ENCODE results near the gene FLVCR2.
A peak's percentile ranks its signal among the peaks of the same experiment; 100 is the strongest.

Gene FLVCR2

GRCh38 chr14:75628816-75629215 is 50.4 kb downstream of the FLVCR2 start:
- DNase-seq, result no peak

GRCh38 chr14:75630695-75631452 is 52.5 kb downstream of the FLVCR2 start:
- DNase-seq, result no peak

DNA sequence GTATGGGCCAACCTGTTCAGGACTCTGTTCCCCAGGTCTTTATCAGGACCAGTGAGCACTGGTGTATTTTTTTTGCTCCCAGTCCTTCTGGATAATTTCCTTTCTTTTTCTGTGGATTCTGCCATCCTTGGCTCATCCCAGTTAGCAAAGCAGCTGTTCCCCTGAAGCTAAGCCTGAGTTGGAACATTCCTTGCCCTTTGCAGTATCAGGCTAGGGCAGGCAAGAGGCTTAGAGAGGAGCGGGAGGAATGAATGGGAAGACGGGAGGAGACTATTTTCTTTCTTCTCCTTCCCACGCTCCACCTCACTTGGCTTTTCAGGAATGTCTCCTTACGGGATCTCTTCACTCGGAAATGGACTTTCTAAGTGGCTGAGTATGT is 53.0 kb downstream of the FLVCR2 start:
- no peak for DNase-seq

DNA sequence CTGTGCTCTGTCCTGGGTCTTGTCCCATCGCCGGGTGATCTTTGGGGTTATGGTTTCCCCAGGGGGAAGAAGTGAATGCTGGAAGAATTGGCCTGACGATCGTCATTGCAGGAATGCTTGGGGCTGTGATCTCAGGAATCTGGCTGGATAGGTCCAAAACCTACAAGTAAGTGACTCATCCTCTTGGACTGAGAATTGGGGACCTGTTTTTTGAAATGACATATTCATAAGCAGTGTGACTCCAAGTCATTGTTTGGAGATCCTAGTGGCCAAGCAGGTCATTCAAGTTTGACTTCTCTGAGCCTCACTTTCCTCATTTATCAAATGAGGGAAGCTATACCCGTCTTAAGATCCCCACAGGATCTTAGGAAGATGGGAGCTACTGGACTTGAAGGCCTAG is 56.4 kb downstream of the FLVCR2 start:
- DNase-seq, result no peak

DNA sequence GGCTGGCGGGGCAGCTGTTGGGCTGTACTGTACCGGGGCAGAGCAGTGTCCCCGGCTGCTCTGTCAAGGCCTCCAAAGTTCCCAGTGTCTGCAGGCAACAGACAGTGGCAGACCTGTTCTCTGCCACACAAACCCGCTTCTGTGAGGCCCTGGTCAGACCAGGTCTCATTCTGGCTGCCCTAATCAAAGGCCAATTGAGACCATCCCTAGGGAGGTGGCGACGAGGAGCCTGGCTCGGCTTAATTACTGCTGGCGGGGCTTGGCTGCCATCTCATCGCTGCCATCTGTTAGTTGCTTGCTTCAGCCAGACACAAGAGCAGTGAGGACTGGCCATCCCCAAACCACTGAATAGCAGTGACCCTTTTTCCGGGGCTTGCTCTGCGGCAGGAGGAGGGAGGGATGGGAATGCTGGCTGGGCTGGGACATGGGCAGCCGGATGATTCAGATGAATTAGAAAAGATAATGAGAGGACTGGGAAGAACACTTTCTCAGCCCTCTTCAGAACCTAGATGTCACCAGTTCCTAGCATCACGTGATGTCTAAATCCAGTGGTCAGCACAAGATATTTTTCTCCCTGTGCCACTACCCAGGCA is 57.8 kb downstream of the FLVCR2 start:
- DNase-seq, result peak in 47 of 56 donors; percentile 0 to 73 (median 22)

DNA sequence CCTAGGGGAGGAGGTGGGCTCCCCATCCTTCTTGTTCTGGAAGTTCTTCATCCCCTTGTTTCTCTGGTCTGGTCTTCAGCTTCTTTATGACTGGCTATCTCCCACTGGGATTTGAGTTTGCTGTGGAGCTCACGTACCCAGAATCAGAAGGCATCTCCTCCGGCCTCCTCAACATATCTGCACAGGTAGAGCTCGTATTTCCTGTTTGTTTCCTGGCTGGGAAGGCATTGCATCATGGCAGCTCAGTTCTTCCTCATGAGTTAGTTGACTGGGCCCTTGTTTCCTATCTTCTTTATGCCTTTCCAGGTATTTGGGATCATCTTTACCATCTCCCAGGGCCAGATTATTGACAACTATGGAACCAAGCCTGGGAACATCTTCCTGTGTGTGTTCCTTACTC is 62.5 kb downstream of the FLVCR2 start:
- no peak for DNase-seq

DNA sequence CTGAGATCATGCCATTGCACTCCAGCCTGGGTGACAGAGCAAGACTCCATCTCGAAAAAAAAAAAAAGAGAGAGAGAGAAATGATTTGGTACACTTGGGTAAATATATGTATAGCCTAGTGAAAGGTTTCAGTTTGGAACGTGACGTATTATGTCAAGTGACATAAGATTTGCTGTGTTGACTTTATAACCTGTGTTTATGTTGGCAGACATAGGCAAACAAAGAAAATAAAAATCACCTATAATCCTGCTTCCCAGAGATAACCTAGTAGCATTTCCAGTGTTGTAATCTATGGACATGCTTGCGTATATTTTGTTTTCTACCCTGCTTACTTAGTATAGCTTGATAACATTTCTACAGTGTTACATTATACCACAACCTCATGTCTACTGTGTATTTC is 65.6 kb downstream of the FLVCR2 start:
- no peak for DNase-seq

- no peak for DNase-seq
Observed at GRCh38 chr14:75645056-75645455, 66.6 kb downstream of the FLVCR2 start.

DNA sequence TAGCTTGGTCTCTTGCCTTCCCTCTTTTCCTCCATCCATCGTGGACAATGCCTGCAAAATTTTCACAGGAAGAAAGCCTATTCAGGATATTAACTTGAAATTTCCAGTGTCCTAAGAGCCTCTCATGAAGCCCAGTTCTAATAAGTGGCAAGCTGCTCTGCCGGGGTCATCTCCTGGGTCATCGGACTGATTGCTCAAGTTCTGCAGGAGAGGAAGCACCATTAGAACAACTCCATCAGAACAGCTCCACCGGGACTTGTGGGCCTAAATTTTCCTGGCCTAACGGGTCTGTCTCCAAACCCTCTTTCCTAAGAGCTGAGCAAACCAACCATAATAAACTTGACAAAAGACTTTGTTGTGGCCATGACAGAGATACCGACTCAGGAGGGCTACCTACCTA is 68.3 kb downstream of the FLVCR2 start:
- no peak for DNase-seq

- no peak for DNase-seq
Observed at GRCh38 chr14:75647640-75648039, 69.2 kb downstream of the FLVCR2 start.

DNA sequence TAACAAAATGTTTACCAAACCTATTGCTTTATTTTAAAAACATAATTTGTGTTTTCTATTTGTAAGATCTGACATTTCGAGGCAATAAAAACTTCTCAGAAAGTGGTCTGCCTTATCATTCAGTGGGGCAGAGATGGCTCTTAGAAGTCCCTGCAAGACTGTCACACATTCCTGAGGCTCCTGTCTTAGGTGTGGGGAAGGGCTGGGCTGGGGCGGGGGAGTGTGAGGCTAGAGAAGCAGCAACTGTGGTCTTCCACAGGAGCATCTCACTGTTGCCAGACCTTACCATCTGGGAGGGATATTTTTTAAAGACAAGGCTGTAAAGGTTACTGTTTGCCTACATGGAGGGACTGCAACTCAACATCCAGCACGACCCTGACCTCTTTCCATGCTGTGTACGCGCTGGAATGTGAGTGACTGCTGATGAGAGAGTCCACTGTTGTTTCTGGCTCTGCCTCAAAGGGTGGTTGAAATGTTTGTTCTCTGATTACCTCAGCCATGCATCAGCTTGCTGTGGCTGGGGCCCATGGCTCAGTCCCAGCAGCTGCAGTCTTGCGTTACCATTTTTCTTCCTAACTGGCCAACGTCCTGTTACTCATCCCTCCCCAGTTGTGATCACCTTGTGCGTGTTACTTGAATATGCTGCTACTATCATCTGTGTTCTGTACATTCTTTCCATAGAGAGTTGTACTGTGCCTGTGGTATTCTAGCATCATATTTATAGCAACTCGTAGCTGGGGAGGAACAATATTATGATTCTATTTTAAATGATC is 69.8 kb downstream of the FLVCR2 start:
- peak in 4 of 56 donors; percentile 2 to 10 (median 4) for DNase-seq

GRCh38 chr14:75649337-75649736 is 70.9 kb downstream of the FLVCR2 start:
- DNase-seq, result no peak

- no peak for DNase-seq
Observed at GRCh38 chr14:75649773-75650172, 71.4 kb downstream of the FLVCR2 start.

DNA sequence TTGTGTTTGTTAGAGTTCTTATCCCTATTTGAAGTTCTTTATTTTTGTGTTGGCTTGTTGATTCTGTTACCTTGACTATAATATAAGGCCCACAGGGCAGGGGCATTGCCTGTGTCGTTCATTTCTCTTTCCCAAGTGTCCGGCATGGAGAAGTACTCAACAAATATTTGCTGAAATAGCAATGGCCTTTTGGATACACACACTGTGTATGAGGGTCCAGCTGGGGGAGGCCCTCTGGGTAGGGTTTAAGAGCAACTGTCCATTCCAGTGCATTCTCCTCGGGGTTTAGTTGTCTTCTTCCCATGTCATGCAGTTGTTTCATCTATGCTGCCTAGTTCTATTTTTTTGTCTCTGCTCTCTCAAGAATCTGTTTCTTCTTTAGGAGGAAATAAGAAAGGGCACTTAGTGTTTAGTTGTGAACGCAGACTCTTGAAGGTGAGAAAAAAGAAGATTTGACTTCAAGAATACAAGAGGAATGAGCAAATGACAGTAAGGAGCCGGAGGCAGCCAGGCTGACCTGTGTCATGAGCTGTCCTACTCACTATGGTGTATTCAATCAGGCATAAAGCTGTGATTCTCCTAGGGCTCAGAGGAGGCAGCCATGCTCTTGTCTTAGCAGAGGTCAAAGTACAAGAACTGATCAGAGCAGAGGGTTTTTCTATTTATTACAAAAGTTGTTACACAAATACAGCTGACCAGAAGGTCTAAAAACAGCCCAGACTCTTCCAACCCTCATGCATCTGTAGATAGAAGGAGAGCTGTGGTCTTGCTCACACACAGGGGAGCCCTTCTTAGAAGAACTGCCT is 72.0 kb downstream of the FLVCR2 start:
- DNase-seq, result no peak

DNA sequence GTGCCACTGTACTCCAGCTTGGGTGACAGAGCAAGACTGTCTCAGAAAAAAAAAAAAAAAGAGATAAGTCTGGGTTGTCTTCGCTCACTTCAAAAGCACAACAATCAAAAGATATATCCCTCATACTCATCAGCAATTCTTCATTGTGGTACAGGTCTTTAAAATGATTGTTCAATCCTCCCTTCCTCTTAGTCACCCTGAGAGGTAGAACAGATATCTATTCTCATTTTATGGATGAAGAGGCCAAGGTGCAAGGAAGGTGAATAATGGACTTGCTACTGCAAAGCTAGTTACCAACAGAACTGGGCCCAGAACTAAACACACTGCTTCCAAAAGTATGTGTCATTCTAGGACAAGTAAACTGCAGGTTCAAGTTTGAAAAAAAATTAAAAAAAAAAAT is 75.1 kb downstream of the FLVCR2 start:
- no peak for DNase-seq

- peak in 51 of 56 donors; percentile 8 to 88 (median 56) for DNase-seq
Observed at GRCh38 chr14:75654127-75654732, 75.8 kb downstream of the FLVCR2 start.

DNA sequence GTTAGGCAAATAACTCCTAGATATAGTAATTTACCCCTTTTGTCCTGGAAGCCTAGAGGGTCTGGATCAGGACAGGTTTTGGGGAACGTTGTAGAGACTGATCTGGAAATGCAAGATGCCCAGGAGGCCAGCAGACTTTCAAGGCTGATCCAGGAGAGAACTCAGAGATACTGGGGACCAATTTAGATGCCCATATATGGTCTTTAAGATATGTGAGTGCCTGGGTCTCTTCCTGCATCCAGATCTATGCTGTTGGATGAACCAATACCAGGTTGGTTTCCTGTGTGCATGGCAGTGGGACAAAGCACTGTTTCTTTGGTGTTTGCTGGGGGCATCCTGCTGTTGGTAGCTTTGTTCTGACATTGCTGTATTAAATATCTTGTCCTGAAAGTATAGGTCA is 76.8 kb downstream of the FLVCR2 start:
- no peak for DNase-seq

DNA sequence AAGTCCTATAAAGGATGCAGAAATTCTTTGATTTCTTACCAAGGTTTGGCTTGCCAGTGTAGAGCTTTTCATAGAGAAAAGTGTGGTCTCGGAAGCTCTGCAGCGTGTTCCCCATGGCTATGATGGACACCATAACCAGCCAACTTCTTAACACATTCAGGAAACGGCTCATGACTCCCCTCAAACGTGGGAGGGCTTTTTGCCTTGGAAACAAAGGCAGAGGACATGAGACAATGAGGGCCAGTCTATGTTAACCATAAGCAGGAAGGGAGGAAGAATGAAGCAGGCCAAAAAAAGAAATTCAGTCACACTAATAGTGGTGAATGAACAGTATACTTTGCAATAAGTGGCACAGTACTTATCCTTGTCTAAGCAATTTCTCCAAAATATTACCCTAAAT is 78.9 kb downstream of the FLVCR2 start:
- DNase-seq, result no peak

DNA sequence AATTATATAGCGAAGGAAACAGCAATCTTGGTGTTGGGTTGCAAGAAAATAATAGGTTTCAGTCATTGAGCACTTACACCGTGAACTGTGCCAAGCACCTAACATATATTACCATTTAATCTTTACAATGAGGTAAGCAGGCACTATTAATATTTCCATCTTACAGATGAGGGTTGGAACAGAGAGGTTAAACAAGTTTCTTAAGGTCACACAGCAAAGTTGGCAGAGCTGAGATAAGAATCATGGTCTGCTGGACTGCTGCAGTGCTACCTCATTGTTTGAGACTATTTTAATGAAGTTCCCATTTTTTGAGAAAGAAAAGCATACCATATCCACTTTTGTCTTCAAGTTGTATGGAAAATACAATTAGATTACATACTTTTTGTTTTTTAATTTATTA is 80.5 kb downstream of the FLVCR2 start:
- no peak for DNase-seq

GRCh38 chr14:75660238-75660629 is 81.8 kb downstream of the FLVCR2 start:
- DNase-seq, result no peak
